HFF-Myc (cell line): Measurements from ENCODE around the gene TMEM163.

Source experiments
- DNase-seq: peaks from one replicate; pipeline ENCODE4 v3.0.0-alpha.2; 2011; ENCODE audit warnings: low read depth; ENCODE audit errors: extremely low read depth
- H3K4me3 ChIP-seq: replicated peaks from 2 replicates; pipeline ENCODE4 v1.5.1; 2011; ENCODE audit warnings: low read depth, mild to moderate bottlenecking, control low read depth, low read length
- TF ChIP-seq, protein P1 (sequence below): IDR thresholded peaks from 2 replicates; pipeline ENCODE4 v1.5.1; 2012; ENCODE audit warnings: mild to moderate bottlenecking, low read depth, low read length, control low read depth; ENCODE audit errors: missing control alignments

The TMEM163 gene

DNA sequence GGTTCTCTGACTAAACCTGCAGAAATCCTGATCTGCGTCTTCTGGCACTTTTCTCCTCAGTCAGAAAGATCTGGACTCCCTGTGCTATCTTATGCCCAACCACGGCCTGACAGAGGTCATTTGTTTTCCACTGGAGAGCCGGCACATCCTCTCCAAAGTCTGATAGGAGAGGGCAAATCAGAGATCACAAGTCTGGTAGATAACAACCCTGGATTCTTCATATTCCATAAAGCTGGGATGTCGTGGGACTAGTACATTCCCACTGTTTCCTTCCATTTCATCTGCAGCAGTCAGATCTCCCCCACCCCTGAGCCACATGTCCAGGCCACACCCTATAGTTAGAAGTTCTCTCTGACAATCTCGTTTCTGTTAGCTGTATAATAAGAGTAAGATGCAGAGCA, 308.0 kb downstream of the TMEM163 start:
- no peak for DNase-seq
- H3K4me3 ChIP-seq: no peak overlapping the region
- TF ChIP-seq, protein P1, sequence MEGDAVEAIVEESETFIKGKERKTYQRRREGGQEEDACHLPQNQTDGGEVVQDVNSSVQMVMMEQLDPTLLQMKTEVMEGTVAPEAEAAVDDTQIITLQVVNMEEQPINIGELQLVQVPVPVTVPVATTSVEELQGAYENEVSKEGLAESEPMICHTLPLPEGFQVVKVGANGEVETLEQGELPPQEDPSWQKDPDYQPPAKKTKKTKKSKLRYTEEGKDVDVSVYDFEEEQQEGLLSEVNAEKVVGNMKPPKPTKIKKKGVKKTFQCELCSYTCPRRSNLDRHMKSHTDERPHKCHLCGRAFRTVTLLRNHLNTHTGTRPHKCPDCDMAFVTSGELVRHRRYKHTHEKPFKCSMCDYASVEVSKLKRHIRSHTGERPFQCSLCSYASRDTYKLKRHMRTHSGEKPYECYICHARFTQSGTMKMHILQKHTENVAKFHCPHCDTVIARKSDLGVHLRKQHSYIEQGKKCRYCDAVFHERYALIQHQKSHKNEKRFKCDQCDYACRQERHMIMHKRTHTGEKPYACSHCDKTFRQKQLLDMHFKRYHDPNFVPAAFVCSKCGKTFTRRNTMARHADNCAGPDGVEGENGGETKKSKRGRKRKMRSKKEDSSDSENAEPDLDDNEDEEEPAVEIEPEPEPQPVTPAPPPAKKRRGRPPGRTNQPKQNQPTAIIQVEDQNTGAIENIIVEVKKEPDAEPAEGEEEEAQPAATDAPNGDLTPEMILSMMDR: no peak

DNA sequence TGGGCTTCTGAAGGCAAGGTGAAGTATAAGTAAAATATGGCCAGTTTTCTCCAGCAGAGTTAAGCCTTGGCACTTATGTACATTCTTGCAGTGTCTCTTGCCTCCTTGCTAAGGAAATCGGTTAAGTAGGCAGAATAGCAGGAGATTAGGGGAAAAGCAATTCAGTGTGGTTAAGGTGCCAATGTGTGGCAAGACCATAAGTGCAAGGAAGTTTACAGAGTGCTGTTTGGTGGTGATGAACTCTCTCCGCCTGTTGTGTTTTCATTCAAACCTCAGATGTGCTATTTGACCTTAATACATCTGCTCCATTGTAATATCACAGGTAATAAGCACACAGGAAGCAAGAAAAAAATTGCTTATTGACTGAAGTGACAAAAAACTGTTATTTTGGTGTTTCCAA, 308.8 kb downstream of the TMEM163 start:
- no peak overlapping the region for H3K4me3 ChIP-seq
- TF ChIP-seq, protein P1: no peak
- DNase-seq: no peak

DNA sequence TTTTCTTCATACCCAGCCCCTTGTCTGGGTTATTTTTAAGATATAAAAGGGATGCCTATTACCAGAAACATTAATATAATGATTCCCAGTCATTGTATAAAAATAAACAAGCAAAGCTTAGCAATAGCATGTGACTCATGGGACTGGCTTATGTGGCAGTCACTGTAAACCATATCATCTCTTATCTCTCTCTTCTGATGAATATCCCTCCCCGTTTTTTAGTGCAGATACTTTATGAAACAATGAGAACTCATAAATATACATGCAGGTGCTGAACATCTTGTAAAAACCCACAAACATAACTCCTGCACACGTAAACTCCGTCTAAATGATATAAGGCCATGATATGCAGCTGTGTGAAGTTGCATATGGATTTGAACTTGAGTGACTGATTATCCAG, 310.0 kb downstream of the TMEM163 start:
- TF ChIP-seq, protein P1: no peak
- H3K4me3 ChIP-seq: no peak overlapping the region
- DNase-seq: no peak

DNA sequence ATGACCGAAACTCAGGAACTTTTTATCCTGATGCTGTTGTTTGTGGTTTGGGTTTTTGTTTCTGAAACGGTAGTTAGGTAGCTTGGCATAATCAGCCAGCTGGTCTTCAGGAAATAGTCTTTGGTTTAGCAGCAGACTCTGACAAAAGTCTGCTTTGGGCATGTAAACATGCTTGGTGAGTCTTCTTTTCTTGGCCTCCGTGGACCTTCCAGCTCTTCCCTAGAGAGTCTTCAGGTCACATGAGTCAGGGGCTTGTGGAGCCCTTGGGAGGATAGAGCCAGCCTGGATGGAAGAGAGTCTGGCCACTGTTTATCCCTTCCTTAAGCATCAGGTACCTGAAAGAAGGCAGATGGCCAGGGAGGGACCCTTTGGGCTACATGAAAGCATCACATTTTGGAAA, 310.4 kb downstream of the TMEM163 start:
- H3K4me3 ChIP-seq: no peak overlapping the region
- DNase-seq: no peak
- TF ChIP-seq, protein P1: no peak

DNA sequence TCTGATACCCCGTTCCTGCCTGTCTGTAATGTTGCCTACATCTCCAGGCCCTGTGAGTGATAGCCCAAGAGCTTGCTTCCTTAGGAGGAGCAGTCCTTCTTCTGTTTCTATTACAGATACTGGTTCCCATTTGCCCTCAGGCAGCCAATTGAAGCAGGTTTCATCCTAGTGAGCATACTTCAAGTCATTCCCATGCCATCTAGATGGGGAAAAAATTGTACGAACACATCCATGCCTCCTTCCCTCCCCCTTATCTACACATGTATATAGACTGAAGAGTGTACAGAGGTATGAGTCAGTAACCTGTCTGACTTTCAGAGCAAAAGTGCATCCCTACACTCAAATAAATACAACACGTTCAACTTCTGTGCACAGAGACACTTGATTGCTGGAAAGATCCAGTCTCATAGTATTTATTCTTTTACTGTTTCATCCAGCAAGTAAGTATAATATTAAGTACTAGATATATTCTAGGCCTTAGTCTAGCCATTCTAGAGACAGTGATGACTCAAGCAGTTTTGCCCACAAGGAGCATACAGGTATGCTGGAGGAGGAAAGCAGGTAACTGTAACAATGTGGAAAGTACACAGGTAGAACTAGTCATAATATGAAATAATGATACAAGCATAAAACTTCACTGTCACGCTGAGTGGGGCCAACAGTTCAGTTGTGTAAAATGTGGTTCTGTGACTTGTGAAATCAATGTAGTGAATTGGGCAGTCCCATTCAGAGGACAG, 311.5 kb downstream of the TMEM163 start:
- no peak for DNase-seq
- no peak overlapping the region for H3K4me3 ChIP-seq
- TF ChIP-seq, protein P1: no peak

DNA sequence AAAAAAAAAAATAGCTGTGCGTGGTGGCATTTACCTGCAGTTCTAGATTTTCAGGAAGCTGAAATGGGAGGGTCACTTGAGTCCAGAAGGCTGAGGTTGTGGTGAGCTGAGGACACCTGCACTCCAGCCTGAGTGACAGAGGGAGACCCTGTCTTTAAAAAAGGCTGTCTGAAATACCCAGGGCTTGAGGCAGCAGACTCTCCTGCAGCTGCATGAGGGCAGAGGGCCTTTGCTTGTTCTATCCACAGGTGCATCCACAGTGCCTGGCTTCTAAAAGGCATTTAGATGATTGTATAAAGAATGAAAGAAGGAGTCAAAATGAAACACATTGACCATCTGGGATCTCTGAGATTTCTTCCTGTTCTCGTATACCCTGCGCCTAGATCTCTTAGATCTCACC, 312.1 kb downstream of the TMEM163 start:
- H3K4me3 ChIP-seq: no peak overlapping the region
- DNase-seq: no peak
- TF ChIP-seq, protein P1: no peak

DNA sequence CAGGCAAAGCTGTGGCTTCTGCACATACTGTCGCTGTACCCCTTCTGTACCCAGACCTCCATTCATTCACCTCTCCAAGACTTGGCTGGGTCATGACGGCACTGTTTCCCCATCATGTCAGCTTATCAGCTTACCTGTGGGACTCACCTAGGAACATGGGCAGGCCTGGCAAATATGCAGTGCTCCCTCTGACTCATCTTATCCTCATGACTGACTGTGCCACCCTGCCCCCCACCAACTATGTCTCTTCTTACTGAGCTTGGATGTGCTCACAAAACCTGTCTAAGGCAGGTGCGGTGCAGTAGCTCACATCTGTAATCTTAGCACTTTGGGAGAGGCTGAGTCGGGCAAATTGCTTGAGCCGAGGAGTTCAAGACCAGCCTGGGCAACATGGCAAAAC, 312.5 kb downstream of the TMEM163 start:
- TF ChIP-seq, protein P1: no peak
- H3K4me3 ChIP-seq: no peak overlapping the region
- no peak for DNase-seq
